Stomach (tissue), 4 donors: ENCODE measurements around the gene MMS19.

Experiments used
- CTCF ChIP-seq, 7 experiments: fragments of 450-650 bp in 4 of 7; fragments of 200-600 bp in 3 of 7; sonication (generic) in 3 of 7; IDR thresholded peaks; one replicate each; pipeline ENCODE4 v1.5.1; 2016 to 2019; ENCODE audit warnings: antibody characterized with exemption in 7 of 7, control low read depth in 2 of 7, mild to moderate bottlenecking in 1 of 7
- EP300 ChIP-seq: sonication (generic); formaldehyde crosslinking; IDR thresholded peaks from one replicate; pipeline ENCODE4 v1.6.1; 2017; ENCODE audit warnings: antibody characterized with exemption
- POLR2A ChIP-seq, 4 donors: fragments of 450-650 bp; IDR thresholded peaks; one replicate each; pipeline ENCODE4 v1.6.1; 2016; ENCODE audit warnings: antibody characterized with exemption in 4 of 4, control low read depth in 2 of 4, mild to moderate bottlenecking in 1 of 4, moderate library complexity in 1 of 4
- POLR2AphosphoS5 ChIP-seq, 3 donors: sonication (generic); formaldehyde crosslinking; IDR thresholded peaks; one replicate each; pipeline ENCODE4 v1.6.1; 2016; ENCODE audit warnings: antibody characterized with exemption in 3 of 3

DNA sequence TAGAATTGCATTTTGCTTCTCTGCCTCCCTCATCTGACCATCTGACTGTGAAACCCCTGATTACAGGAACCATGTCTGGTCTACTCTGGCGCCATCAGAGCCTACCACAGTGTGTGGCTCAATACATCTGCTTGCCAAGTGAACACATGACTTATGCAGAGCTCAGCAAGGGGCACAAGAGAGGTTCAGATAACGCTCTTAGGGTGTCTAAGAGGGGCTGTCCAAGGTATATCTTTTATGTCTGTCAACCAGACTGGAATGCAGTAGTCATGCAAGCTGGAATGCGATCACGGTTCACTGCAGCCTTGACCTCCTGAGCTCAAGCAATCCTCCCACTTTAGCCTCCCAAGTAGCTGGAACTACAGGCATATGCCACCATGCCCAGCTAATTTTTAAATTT, 86.8 kb downstream of the MMS19 start:
- TF ChIP-seq CTCF (IDR thresholded peaks at IDR 0.05): no peak
- TF ChIP-seq POLR2AphosphoS5 (IDR thresholded peaks at IDR 0.05): no peak
- no peak for TF ChIP-seq POLR2A (IDR thresholded peaks at IDR 0.05)
- TF ChIP-seq EP300: no peak
